Caco-2 (cell line): Measurements from ENCODE around the gene FRMD4B. TPM values are rescaled to one million over a fixed set of nuclear protein-coding genes. Genes with fewer than 3 reads are reported as not detected.

Experiments used
- BruUV-seq: library from RNA; stranded (reverse); fragments of 400-500 nt; replicated peaks from 2 replicates; lab custom pipeline; 2021; lab: Mats Ljungman, UMichigan
- CTCF ChIA-PET: fragments of 300-600 bp; sonication (Branson Sonifier 250); formaldehyde crosslinking; loops from one replicate; lab custom pipeline; 2022; ENCODE audit warnings: antibody characterized with exemption; lab: Charles Lee
- POLR2A ChIA-PET: fragments of 300-600 bp; sonication (Branson Sonifier 250); formaldehyde crosslinking; loops from one replicate; lab custom pipeline; 2022; ENCODE audit warnings: antibody characterized with exemption; lab: Charles Lee
- DNase-seq, 2 experiments: peaks; one replicate each; pipeline versions ENCODE4 v3.0.0 to v3.0.0-alpha.2; 2020 to 2022
- H3K27me3 ChIP-seq: replicated peaks from 2 replicates; pipeline ENCODE4 v1.6.0; 2011; ENCODE audit warnings: low read length; ENCODE audit not compliant: control insufficient read depth, insufficient read depth
- H3K36me3 ChIP-seq: 2 replicates; pipeline ENCODE4 v1.5.1; 2011; ENCODE audit warnings: low read length; ENCODE audit not compliant: control insufficient read depth, insufficient read depth
- H3K4me1 ChIP-seq: fragments of 250-450 bp; sonication (Bioruptor Pico); 2 replicates; pipeline ENCODE4 v1.5.1; 2020; ENCODE audit warnings: mild to moderate bottlenecking
- H3K4me3 ChIP-seq: 2 replicates; pipeline ENCODE4 v1.5.1; 2011; ENCODE audit warnings: low read depth, mild to moderate bottlenecking, control low read depth, low read length
- H3K9me3 ChIP-seq: fragments of 250-450 bp; sonication (Bioruptor Pico); 2 replicates; pipeline ENCODE4 v1.5.1; 2020; ENCODE audit warnings: mild to moderate bottlenecking, moderate library complexity
- H3K27ac Mint-ChIP-seq: one replicate; pipeline ENCODE4 v1.8.0; 2022; ENCODE audit warnings: mixed read lengths; ENCODE audit not compliant: unreplicated experiment
- H3K27me3 Mint-ChIP-seq: one replicate; pipeline ENCODE4 v1.8.0; 2022; ENCODE audit warnings: mixed read lengths; ENCODE audit not compliant: insufficient read depth, unreplicated experiment
- H3K36me3 Mint-ChIP-seq: one replicate; pipeline ENCODE4 v1.8.0; 2022; ENCODE audit warnings: mild to moderate bottlenecking, mixed read lengths; ENCODE audit not compliant: insufficient read depth, unreplicated experiment
- H3K4me1 Mint-ChIP-seq: one replicate; pipeline ENCODE4 v1.8.0; 2022; ENCODE audit warnings: low read depth, mixed read lengths; ENCODE audit not compliant: unreplicated experiment
- H3K4me3 Mint-ChIP-seq: one replicate; pipeline ENCODE4 v1.8.0; 2022; ENCODE audit warnings: mild to moderate bottlenecking, moderate library complexity, mixed read lengths; ENCODE audit not compliant: unreplicated experiment
- H3K9me3 Mint-ChIP-seq: one replicate; pipeline ENCODE4 v1.8.0; 2022; ENCODE audit warnings: mixed read lengths; ENCODE audit not compliant: unreplicated experiment
- intact Hi-C: fragments of 100-400 bp; cut with micrococcal nuclease; formaldehyde crosslinking; loops from one replicate; pipeline ENCODE4 v1.10.0; 2022; ENCODE audit not compliant: unreplicated experiment
- total RNA-seq: library from RNA; stranded (reverse); gene quantifications from 2 replicates; pipeline ENCODE4 v1.2.3, GENCODE V29; 2022
- TF ChIP-seq, protein P1 (sequence below), 2 experiments: fragments of 200-600 bp in 1 of 2; IDR thresholded peaks; 1 replicate in 1 of 2; 2 replicates in 1 of 2; pipeline versions ENCODE4 v1.5.1 to v1.8.0; 2011 to 2022; ENCODE audit warnings: antibody characterized with exemption in 1 of 2, control low read depth in 1 of 2, inconsistent platforms in 1 of 2, low read depth in 1 of 2, low read length in 1 of 2, mild to moderate bottlenecking in 1 of 2, moderate library complexity in 1 of 2; ENCODE audit not compliant: insufficient read depth in 1 of 2, severe bottlenecking in 1 of 2, unreplicated experiment in 1 of 2

FRMD4B gene
- total RNA-seq, 1 experiment from 2014 or later, result 47.5 TPM

- H3K9me3 ChIP-seq, result 0 out of 2 replicates have a peak, but pooled peaks cover 4% of the 10 kb centered on the region
- Mint-ChIP-seq H3K4me3 (no peak overlapping the region), H3K36me3 (no peaks in the 10 kb centered on the region), H3K27ac (no peak overlapping the region), H3K27me3 (no peaks in the 10 kb centered on the region), H3K9me3 (no peaks in the 10 kb centered on the region), H3K4me1 (no peaks in the 10 kb centered on the region)
- TF ChIP-seq, protein P1, sequence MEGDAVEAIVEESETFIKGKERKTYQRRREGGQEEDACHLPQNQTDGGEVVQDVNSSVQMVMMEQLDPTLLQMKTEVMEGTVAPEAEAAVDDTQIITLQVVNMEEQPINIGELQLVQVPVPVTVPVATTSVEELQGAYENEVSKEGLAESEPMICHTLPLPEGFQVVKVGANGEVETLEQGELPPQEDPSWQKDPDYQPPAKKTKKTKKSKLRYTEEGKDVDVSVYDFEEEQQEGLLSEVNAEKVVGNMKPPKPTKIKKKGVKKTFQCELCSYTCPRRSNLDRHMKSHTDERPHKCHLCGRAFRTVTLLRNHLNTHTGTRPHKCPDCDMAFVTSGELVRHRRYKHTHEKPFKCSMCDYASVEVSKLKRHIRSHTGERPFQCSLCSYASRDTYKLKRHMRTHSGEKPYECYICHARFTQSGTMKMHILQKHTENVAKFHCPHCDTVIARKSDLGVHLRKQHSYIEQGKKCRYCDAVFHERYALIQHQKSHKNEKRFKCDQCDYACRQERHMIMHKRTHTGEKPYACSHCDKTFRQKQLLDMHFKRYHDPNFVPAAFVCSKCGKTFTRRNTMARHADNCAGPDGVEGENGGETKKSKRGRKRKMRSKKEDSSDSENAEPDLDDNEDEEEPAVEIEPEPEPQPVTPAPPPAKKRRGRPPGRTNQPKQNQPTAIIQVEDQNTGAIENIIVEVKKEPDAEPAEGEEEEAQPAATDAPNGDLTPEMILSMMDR (IDR thresholded peaks at IDR 0.05; ENCODE audit: insufficient read depth in 1 of 2, low read depth in 1 of 2, low read length in 1 of 2, severe bottlenecking in 1 of 2, unreplicated experiment in 1 of 2), result no peak
- no peak for DNase-seq
- ChIA-PET POLR2A (no interaction called here), CTCF (no interaction called here)
- no peaks in the 10 kb centered on the region for H3K4me1 ChIP-seq
- intact Hi-C loops, result no loop called here
- no peak overlapping the region for H3K4me3 ChIP-seq
- H3K36me3 ChIP-seq, result no peaks in the 10 kb centered on the region
- peaks cover 1% of the 10 kb centered on the region; the same call in 1 of the 2 replicates for H3K27me3 ChIP-seq
- BruUV-seq, result no TSS peak
Measured at GRCh38 chr3:69390771-69391170, 4.9 kb upstream of the FRMD4B start.

DNA sequence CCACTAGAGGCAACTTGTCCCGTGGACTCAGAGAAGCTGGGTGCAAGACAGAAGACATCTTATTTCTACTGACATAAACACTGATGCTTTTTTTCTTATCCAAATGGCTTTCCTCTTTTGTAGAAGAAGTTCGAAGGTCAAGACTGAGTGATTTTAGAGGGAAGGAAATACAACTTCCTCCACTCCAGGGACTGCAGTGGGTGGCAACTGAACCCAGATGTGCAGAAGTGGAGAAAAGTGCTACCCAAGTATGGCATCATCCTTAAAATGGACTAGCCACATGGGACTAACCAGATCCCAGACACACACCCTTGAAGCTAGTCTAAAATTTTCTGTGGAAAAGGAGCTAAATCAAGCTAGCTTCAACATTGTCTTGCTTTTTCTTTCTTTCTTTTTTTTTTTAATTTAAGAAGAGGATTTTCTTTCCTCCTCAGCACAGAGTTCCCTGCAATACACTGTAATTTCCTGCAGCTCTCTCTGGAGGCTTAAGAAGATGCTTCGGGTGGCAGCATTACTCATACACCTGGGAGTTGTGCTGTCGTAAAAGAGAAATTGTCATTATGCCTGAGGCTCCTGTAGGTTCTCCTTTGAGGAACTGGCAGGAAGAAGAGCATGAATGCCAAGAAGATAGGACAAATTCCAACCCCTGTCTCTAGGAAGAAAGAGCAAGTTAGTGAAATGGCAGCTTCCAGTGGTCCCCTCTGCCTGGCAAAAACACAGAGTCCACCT, 3.8 kb upstream of the FRMD4B start:
- H3K4me1 ChIP-seq, result peaks cover 5% of the 10 kb centered on the region; the same call in 1 of the 2 replicates
- ChIA-PET POLR2A (no interaction called here), CTCF (no interaction called here)
- H3K4me3 ChIP-seq, result no peak overlapping the region
- BruUV-seq, result no TSS peak
- no peaks in the 10 kb centered on the region for H3K9me3 Mint-ChIP-seq
- DNase-seq, result no peak
- no peak overlapping the region for H3K4me3 Mint-ChIP-seq
- intact Hi-C loops, result no loop called here
- no peaks in the 10 kb centered on the region for H3K4me1 Mint-ChIP-seq
- no peaks in the 10 kb centered on the region for H3K36me3 Mint-ChIP-seq
- H3K27me3 ChIP-seq, result peaks cover 1% of the 10 kb centered on the region; the same call in 1 of the 2 replicates
- no peaks in the 10 kb centered on the region for H3K27me3 Mint-ChIP-seq
- H3K27ac Mint-ChIP-seq, result no peak overlapping the region
- 0 out of 2 replicates have a peak, but pooled peaks cover 4% of the 10 kb centered on the region for H3K9me3 ChIP-seq
- TF ChIP-seq, protein P1 (IDR thresholded peaks at IDR 0.05; ENCODE audit: insufficient read depth in 1 of 2, low read depth in 1 of 2, low read length in 1 of 2, severe bottlenecking in 1 of 2, unreplicated experiment in 1 of 2), result no peak
- H3K36me3 ChIP-seq, result no peaks in the 10 kb centered on the region

- no peaks in the 10 kb centered on the region for H3K9me3 ChIP-seq
- BruUV-seq, result no TSS peak
- TF ChIP-seq, protein P1 (IDR thresholded peaks at IDR 0.05; ENCODE audit: insufficient read depth in 1 of 2, low read depth in 1 of 2, low read length in 1 of 2, severe bottlenecking in 1 of 2, unreplicated experiment in 1 of 2), result no peak
- H3K27ac Mint-ChIP-seq, result no peak overlapping the region
- no peaks in the 10 kb centered on the region for H3K36me3 Mint-ChIP-seq
- H3K4me3 Mint-ChIP-seq, result no peak overlapping the region
- no peak for DNase-seq
- intact Hi-C loops, result no loop called here
- peaks cover 5% of the 10 kb centered on the region; the same call in 1 of the 2 replicates for H3K4me1 ChIP-seq
- H3K9me3 Mint-ChIP-seq, result no peaks in the 10 kb centered on the region
- H3K4me1 Mint-ChIP-seq, result no peaks in the 10 kb centered on the region
- POLR2A ChIA-PET, result no interaction called here
- no peak overlapping the region for H3K4me3 ChIP-seq
- CTCF ChIA-PET, result no interaction called here
- H3K27me3 Mint-ChIP-seq, result no peaks in the 10 kb centered on the region
- H3K36me3 ChIP-seq, result no peaks in the 10 kb centered on the region
- peaks cover 1% of the 10 kb centered on the region; the same call in 1 of the 2 replicates for H3K27me3 ChIP-seq
Measured at GRCh38 chr3:69388241-69388640, 2.4 kb upstream of the FRMD4B start.
